Transverse colon (tissue), 4 donors: Measurements from ENCODE around the gene GIPR. TPM values are rescaled to one million over a fixed set of nuclear protein-coding genes. Genes with fewer than 3 reads are reported as not detected.

ENCODE experiments used
- DNase-seq: peaks from one replicate; pipeline ENCODE4 v3.0.0-alpha.2; 2019
- H3K27ac ChIP-seq, 4 donors: fragments of 200-600 bp; sonication (generic); 2 replicates each; pipeline ENCODE4 v1.5.1; 2016 to 2018; ENCODE audit warnings: inconsistent platforms in 4 of 4
- H3K27me3 ChIP-seq: fragments of 200-600 bp; sonication (generic); 2 replicates; pipeline ENCODE4 v1.5.1; 2017; ENCODE audit warnings: inconsistent platforms
- H3K36me3 ChIP-seq, 4 donors: fragments of 200-600 bp; sonication (generic); 2 replicates each; pipeline ENCODE4 v1.5.1; 2017 to 2019; ENCODE audit warnings: inconsistent platforms in 4 of 4
- H3K4me1 ChIP-seq, 4 donors: fragments of 200-600 bp; sonication (generic); 2 replicates each; pipeline ENCODE4 v1.5.1; 2017 to 2020; ENCODE audit warnings: inconsistent platforms in 4 of 4
- H3K4me3 ChIP-seq, 4 donors: fragments of 200-600 bp; sonication (generic); 1 replicate in 1 of 4; 2 replicates in 3 of 4; pipeline versions ENCODE4 v1.5.1 to v1.6.1; 2017 to 2019; ENCODE audit warnings: inconsistent platforms in 4 of 4
- H3K9me3 ChIP-seq, 2 donors: fragments of 200-600 bp; sonication (generic); 2 replicates each; pipeline ENCODE4 v1.5.1; 2017 to 2019; ENCODE audit warnings: inconsistent platforms in 2 of 2
- EP300 ChIP-seq: sonication (generic); formaldehyde crosslinking; IDR thresholded peaks from one replicate; pipeline ENCODE4 v1.6.1; 2017; ENCODE audit warnings: antibody characterized with exemption, low read depth
- POLR2A ChIP-seq: fragments of 450-650 bp; IDR thresholded peaks from one replicate; pipeline ENCODE4 v1.6.1; 2016; ENCODE audit warnings: antibody characterized with exemption, mild to moderate bottlenecking, moderate library complexity
- POLR2AphosphoS5 ChIP-seq, 3 donors: sonication (generic); formaldehyde crosslinking; IDR thresholded peaks; one replicate each; pipeline ENCODE4 v1.6.1; 2016; ENCODE audit warnings: antibody characterized with exemption in 3 of 3
- whole genome bisulfite sequencing, 2 donors: methylation state at CpG; one replicate each; pipeline ENCODE4 v1.1.5; 2018; ENCODE audit warnings: low coverage in 1 of 2; 5-methylcytosine and 5-hydroxymethylcytosine counted together
- in situ Hi-C, 4 donors: fragments of 200-750 bp; cut with MboI; loops; one replicate each; pipeline versions ENCODE4 v1.15.0 to v1.15.1; 2017; ENCODE audit warnings: low sequenced_read_pairs in 3 of 4, low pct_ligation_motif_present in 1 of 4, low pct_unique_long_range_greater_than_20kb in 1 of 4
- intact Hi-C: fragments of 100-400 bp; cut with DNase I; formaldehyde crosslinking; loops from one replicate; pipeline ENCODE4 v1.15.1; 2023; ENCODE audit warnings: low total_unique reads
- total RNA-seq, 4 donors: library from RNA; depleted of rRNA; stranded (reverse); fragments of >200 nt; gene quantifications; one replicate each; pipeline ENCODE4 v1.1.0, GENCODE V29; 2016
- TF ChIP-seq, protein P1 (sequence below), 5 experiments: fragments of 200-600 bp in 3 of 5; fragments of 450-650 bp in 2 of 5; sonication (generic) in 3 of 5; IDR thresholded peaks; 1 replicate in 2 of 5; 2 replicates in 3 of 5; pipeline ENCODE4 v1.5.1; 2016 to 2017; ENCODE audit warnings: antibody characterized with exemption in 5 of 5, inconsistent platforms in 3 of 5, mild to moderate bottlenecking in 2 of 5, moderate library complexity in 1 of 5

Gene GIPR
- total RNA-seq, 4 donors from 2014 or later, result 10.1 to 40.4 (median 14.1) TPM

DNA sequence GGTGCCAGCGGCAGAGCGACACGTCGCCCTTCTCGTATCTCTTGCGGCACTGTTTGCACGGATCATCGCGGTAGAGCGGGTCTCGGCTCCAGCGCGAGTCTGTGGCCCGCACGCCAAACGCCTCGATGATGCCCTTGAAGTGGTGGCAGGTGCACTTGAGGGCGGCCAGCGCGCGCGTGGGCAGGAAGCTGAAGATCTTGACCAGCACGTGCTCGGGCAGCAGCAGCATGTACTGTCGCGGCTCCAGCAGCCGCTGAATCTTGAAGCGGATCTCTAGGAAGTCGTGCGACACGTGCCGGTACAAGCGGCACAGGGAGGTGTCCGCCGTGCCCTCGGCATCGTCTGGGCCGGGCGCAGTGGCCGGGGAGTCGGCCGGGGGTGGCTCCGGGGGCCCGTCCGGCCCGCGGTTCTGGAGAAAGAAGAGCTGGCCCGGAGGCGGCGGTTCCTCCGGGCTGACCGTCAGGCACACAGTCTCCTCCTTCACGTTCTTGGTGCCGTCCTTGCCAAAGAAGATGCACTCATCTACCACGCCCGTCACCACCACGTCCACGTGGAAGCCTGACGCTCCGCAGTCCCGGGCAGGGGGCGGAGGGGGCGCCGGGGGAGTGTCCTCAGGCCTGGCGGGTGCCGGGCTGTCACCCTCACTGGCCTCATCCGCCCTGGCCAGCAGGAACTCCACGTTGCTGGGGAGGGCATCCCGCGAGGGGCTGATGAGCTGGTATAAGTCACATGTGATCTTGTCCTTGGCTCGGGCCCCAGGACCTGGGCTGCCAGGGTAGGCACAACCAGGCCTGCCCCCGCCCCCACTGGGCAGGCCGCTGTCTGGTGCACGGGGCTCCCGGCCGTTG is 44.1 kb downstream of the GIPR start:
- H3K4me1 ChIP-seq, result peaks cover 4 to 16% (median 5%) of the 10 kb centered on the region in 4 donors
- no peaks in the 10 kb centered on the region for H3K27me3 ChIP-seq
- H3K27ac ChIP-seq, result no peak overlapping the region
- H3K9me3 ChIP-seq, result no peaks in the 10 kb centered on the region
- no peak overlapping the region for H3K4me3 ChIP-seq
- in situ Hi-C loops (no loop called here), intact Hi-C loops (loop anchor here (10.0 kb wide), 1 partner anchor 53 kb away; the partner anchor contains the start of gene SIX5)
- peaks cover 0 to 18% (median 0%) of the 10 kb centered on the region in 4 donors for H3K36me3 ChIP-seq
- TF ChIP-seq, protein P1, sequence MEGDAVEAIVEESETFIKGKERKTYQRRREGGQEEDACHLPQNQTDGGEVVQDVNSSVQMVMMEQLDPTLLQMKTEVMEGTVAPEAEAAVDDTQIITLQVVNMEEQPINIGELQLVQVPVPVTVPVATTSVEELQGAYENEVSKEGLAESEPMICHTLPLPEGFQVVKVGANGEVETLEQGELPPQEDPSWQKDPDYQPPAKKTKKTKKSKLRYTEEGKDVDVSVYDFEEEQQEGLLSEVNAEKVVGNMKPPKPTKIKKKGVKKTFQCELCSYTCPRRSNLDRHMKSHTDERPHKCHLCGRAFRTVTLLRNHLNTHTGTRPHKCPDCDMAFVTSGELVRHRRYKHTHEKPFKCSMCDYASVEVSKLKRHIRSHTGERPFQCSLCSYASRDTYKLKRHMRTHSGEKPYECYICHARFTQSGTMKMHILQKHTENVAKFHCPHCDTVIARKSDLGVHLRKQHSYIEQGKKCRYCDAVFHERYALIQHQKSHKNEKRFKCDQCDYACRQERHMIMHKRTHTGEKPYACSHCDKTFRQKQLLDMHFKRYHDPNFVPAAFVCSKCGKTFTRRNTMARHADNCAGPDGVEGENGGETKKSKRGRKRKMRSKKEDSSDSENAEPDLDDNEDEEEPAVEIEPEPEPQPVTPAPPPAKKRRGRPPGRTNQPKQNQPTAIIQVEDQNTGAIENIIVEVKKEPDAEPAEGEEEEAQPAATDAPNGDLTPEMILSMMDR (IDR thresholded peaks at IDR 0.05), result no peak
- TF ChIP-seq POLR2AphosphoS5 (IDR thresholded peaks at IDR 0.05) (no peak), EP300 (no peak)
- 95% methylated on average over 70 of the region's 76 CpGs; no CpG with 5 or more reads in 1 of the 2 donors for WGBS, 2 donors
- DNase-seq, result no peak

GRCh38 chr19:45712699-45713067 is 44.7 kb downstream of the GIPR start:
- H3K4me1 ChIP-seq, result peaks cover 5 to 16% (median 5%) of the 10 kb centered on the region in 4 donors
- H3K36me3 ChIP-seq, result peaks cover 0 to 18% (median 0%) of the 10 kb centered on the region in 4 donors
- no peaks in the 10 kb centered on the region for H3K9me3 ChIP-seq
- TF ChIP-seq, protein P1 (IDR thresholded peaks at IDR 0.05), result no peak
- TF ChIP-seq POLR2AphosphoS5 (IDR thresholded peaks at IDR 0.05) (no peak), POLR2A (no peak), EP300 (no peak)
- no peak overlapping the region for H3K4me3 ChIP-seq
- H3K27ac ChIP-seq, result no peak overlapping the region
- in situ Hi-C loops, result no loop called here
- 93% methylated on average over 19 of the region's 25 CpGs; no CpG with 5 or more reads in 1 of the 2 donors for WGBS, 2 donors
- no peaks in the 10 kb centered on the region for H3K27me3 ChIP-seq
- intact Hi-C loops, result loop anchor here (10.0 kb wide), 1 partner anchor 52 kb away; the partner anchor contains the start of gene SIX5
- no peak for DNase-seq

GRCh38 chr19:45713141-45713540 is 45.1 kb downstream of the GIPR start:
- no peak overlapping the region for H3K27ac ChIP-seq
- no peak overlapping the region for H3K4me3 ChIP-seq
- DNase-seq, result no peak
- no peaks in the 10 kb centered on the region for H3K27me3 ChIP-seq
- no peaks in the 10 kb centered on the region for H3K9me3 ChIP-seq
- in situ Hi-C loops (no loop called here), intact Hi-C loops (loop anchor here (10.0 kb wide), 1 partner anchor 52 kb away; the partner anchor contains the start of gene SIX5)
- peaks cover 7 to 21% (median 9%) of the 10 kb centered on the region in 4 donors for H3K4me1 ChIP-seq
- H3K36me3 ChIP-seq, result peaks cover 0 to 18% (median 0%) of the 10 kb centered on the region in 4 donors
- TF ChIP-seq POLR2AphosphoS5 (IDR thresholded peaks at IDR 0.05) (no peak), POLR2A (no peak), EP300 (no peak)
- TF ChIP-seq, protein P1 (IDR thresholded peaks at IDR 0.05), result no peak
- 96% methylated on average over 15 of the region's 15 CpGs; no CpG with 5 or more reads in 1 of the 2 donors for WGBS, 2 donors

DNA sequence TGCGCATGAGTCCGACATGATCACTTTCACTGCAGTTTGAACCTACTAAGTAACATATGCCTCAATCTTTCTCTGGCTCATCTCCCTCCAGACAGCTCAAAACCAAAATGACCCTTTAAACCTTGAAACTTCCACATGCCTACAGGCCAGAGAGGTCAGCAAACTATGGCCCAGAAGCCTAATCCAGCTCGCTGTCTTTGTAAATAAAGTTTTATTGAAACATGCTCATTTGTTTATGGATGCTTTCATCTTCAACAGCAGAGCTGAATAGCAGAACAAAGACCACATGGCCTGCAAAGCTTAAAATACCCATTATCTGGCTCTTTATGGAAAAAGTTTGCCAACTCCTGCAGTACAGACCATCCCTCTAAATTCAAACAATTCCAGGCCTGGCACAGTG is 47.1 kb downstream of the GIPR start:
- no peak overlapping the region for H3K4me3 ChIP-seq
- H3K36me3 ChIP-seq, result peaks cover 0 to 18% (median 0%) of the 10 kb centered on the region in 4 donors
- 83% methylated on average over 3 of the region's 3 CpGs; no CpG with 5 or more reads in 1 of the 2 donors for WGBS, 2 donors
- no peaks in the 10 kb centered on the region for H3K9me3 ChIP-seq
- in situ Hi-C loops (no loop called here), intact Hi-C loops (loop anchor here (10.0 kb wide), 1 partner anchor 50 kb away; the partner anchor contains the start of gene SIX5)
- DNase-seq, result no peak
- H3K27ac ChIP-seq, result no peak overlapping the region
- TF ChIP-seq POLR2A, result no peak
- TF ChIP-seq, protein P1 (IDR thresholded peaks at IDR 0.05), result no peak
- no peak for TF ChIP-seq EP300
- no peak for TF ChIP-seq POLR2AphosphoS5 (IDR thresholded peaks at IDR 0.05)
- no peaks in the 10 kb centered on the region for H3K27me3 ChIP-seq
- H3K4me1 ChIP-seq, result peaks cover 11 to 29% (median 15%) of the 10 kb centered on the region in 4 donors
